ENCODE results near the gene LHPP.

DNA sequence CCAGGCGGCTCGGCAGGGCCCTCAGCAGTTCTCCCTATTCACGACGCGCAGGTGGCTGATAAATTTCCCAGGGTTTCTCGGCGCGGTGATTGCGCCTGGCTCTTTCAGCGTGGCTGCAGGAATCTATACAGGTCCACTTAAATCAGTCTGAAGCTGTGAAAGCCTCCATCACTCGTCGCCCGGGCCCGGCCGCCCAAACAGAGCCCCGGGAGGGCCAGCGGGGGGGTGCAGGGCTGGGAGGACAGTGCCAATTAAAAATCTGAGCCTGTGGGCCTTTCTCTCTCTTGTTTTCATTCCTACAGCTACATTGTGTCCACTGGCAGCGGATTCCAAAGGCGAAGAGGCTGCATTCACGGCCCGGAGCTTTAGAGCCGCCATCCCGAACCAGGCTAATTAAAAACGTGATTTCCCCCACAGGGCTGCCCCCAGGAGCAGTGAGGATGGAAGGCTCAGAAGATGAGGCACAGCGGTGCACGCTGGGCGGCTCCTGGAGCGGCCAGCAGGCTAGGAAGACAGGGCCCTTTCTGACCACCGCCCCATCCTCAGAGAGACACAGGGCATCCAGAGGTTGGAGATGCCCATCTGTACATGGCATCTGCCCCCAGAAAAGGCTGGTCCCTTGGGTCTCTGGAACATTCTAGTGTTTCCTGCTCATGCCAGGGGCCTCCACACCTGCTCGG is 181.8 kb downstream of the LHPP start:
- TF ChIP-seq POLR2A (IDR thresholded peaks at IDR 0.05) = no peak
- TF ChIP-seq, protein P1, sequence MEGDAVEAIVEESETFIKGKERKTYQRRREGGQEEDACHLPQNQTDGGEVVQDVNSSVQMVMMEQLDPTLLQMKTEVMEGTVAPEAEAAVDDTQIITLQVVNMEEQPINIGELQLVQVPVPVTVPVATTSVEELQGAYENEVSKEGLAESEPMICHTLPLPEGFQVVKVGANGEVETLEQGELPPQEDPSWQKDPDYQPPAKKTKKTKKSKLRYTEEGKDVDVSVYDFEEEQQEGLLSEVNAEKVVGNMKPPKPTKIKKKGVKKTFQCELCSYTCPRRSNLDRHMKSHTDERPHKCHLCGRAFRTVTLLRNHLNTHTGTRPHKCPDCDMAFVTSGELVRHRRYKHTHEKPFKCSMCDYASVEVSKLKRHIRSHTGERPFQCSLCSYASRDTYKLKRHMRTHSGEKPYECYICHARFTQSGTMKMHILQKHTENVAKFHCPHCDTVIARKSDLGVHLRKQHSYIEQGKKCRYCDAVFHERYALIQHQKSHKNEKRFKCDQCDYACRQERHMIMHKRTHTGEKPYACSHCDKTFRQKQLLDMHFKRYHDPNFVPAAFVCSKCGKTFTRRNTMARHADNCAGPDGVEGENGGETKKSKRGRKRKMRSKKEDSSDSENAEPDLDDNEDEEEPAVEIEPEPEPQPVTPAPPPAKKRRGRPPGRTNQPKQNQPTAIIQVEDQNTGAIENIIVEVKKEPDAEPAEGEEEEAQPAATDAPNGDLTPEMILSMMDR (IDR thresholded peaks at IDR 0.05) = no peak

Measured in heart left ventricle (tissue), 13 donors.